Astrocyte of the cerebellum (primary cell): ENCODE measurements around the gene CHD2.
"Not testable (repeated sequence)": the region's sequence is repeated elsewhere in the genome, so short reads cannot be mapped to it uniquely, and the experiment has no call there.

Source experiments
- DNase-seq: peaks from one replicate; pipeline ENCODE4 v3.0.0-alpha.2; 2011; ENCODE audit warnings: low read depth
- H3K4me3 ChIP-seq: 2 replicates; pipeline ENCODE4 v1.5.1; 2011; ENCODE audit warnings: mild to moderate bottlenecking, low read depth, low read length, moderate library complexity
- CTCF ChIP-seq: IDR thresholded peaks from 2 replicates; pipeline ENCODE4 v1.5.1; 2012; ENCODE audit warnings: low read length, low read depth, moderate library complexity, mild to moderate bottlenecking; ENCODE audit errors: missing control alignments
- in situ Hi-C: cut with HindIII; loops from 2 replicates; pipeline ENCODE4 v1.10.0; 2017; ENCODE audit warnings: low sequenced_read_pairs

CHD2 gene

GRCh38 chr15:93034512-93034911 is 134.4 kb downstream of the CHD2 start:
- in situ Hi-C loops, result no loop called here

GRCh38 chr15:93035092-93035915 is 135.2 kb downstream of the CHD2 start:
- DNase-seq, result no peak
- no peak overlapping the region for H3K4me3 ChIP-seq
- in situ Hi-C loops, result loop anchor here (5.0 kb wide), 1 partner anchor 47 kb away; no protein-coding TSS in a partner anchor
- no peak for TF ChIP-seq CTCF

More at GRCh38 chr15:93034512-93034911, 134.4 kb downstream of the CHD2 start:
- no peak for DNase-seq
- no peak for TF ChIP-seq CTCF
- no peak overlapping the region for H3K4me3 ChIP-seq

GRCh38 chr15:93035953-93036810 is 136.1 kb downstream of the CHD2 start:
- peak; percentile 61 for TF ChIP-seq CTCF
- no peak for DNase-seq
- H3K4me3 ChIP-seq, result no peak overlapping the region
- in situ Hi-C loops, result loop anchor here (5.0 kb wide), 1 partner anchor 46 kb away; no protein-coding TSS in a partner anchor

GRCh38 chr15:93036951-93037819 is 137.1 kb downstream of the CHD2 start:
- no peak overlapping the region for H3K4me3 ChIP-seq
- in situ Hi-C loops, result loop anchor here (5.0 kb wide), 1 partner anchor 45 kb away; no protein-coding TSS in a partner anchor
- peak; percentile 39 for TF ChIP-seq CTCF
- DNase-seq, result peak; percentile 33

GRCh38 chr15:93037820-93038705 is 137.9 kb downstream of the CHD2 start:
- in situ Hi-C loops, result loop anchor here (5.0 kb wide), 1 partner anchor 44 kb away; no protein-coding TSS in a partner anchor
- no peak for TF ChIP-seq CTCF
- DNase-seq, result no peak
- no peak overlapping the region for H3K4me3 ChIP-seq

GRCh38 chr15:93039562-93040287 is 139.6 kb downstream of the CHD2 start:
- in situ Hi-C loops, result loop anchor here (5.0 kb wide), 1 partner anchor 43 kb away; no protein-coding TSS in a partner anchor
- H3K4me3 ChIP-seq, DNase-seq: not testable (repeated sequence)
